ENCODE measurements around the gene NHLRC4. TPM values are rescaled to one million over a fixed set of nuclear protein-coding genes. Genes with fewer than 3 reads are reported as not detected.
A peak's percentile ranks its signal among the peaks of the same experiment; 100 is the strongest.

Gene NHLRC4
- total and polyA plus RNA-seq, 2 of the 8 experiments (the other 6 are each of a cell fraction or from before 2014, with no cell fraction given): 0.60 to 0.76 TPM

DNA sequence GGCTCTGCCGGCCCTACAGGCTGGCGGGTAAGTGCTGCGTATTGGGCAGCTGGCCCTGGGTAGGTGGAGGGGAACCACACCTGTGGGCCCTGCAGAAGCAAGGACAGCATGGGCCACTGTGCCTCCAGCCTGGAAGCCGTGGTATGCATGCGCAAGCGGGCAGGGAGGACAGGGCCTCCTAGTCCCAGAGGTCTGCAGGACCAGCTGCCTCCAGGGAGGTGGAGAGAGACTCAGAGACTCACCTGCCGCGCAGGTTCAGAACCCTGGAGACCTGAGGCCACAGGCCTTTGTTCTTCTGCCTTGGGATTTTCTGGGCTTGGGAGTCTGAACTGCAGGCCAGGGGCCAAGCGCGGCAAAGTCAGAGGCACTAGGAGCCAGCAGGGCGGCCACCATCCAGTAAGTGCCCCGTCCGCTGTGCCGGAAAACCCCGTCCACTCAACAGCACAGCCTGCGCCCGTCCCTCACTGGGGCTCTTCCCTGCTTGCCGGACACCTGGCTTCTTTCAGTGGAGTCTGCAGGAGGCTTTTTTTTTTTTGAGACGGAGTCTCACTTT, 14.2 kb downstream of the NHLRC4 start:
- Histone ChIP-seq H2BK120ac (replicated peaks; ENCODE audit: low read depth, low read length) (no peak overlapping the region), H3K9ac (replicated peaks in 1 of 4; ENCODE audit: extremely low read depth in 1 of 4, low read depth in 3 of 4, low read length in 3 of 4) (no peak overlapping the region), H3K27me3 (replicated peaks in 1 of 4; ENCODE audit: control insufficient read depth in 3 of 4, extremely low read depth in 1 of 4, insufficient read depth in 3 of 4, low read length in 3 of 4) (peaks cover 0 to 11% (median 6%) of the 10 kb centered on the region in 4 experiments; a peak in 5 of 7 replicates), H3K56ac (replicated peaks; ENCODE audit: insufficient read length, low read depth, low read length) (no peak overlapping the region), H3K4me3 (ENCODE audit: extremely low read depth in 1 of 4, insufficient read depth in 2 of 4, low read depth in 3 of 4, low read length in 4 of 4) (no peak overlapping the region), H2AK5ac (ENCODE audit: low read depth, low read length) (peak overlapping the region; percentile 21; the same call in 1 of the 2 replicates), H4K20me1 (replicated peaks in 1 of 2; ENCODE audit: control insufficient read depth in 1 of 2, insufficient read depth in 2 of 2, low read length in 2 of 2) (peaks cover 0 to 7% of the 10 kb centered on the region in 2 experiments), H4K8ac (ENCODE audit: extremely low read depth, insufficient read depth, low read length) (no peak overlapping the region), H2BK5ac (ENCODE audit: low read depth, low read length) (no peak overlapping the region), H2AFZ (ENCODE audit: low read length) (no peak overlapping the region), H2BK12ac (ENCODE audit: low read depth, low read length) (no peak overlapping the region), H3K27ac (ENCODE audit: low read depth, low read length) (no peak overlapping the region), H3K79me1 (ENCODE audit: low read depth, low read length) (no peaks in the 10 kb centered on the region), H3K36me3 (ENCODE audit: control insufficient read depth in 2 of 4, insufficient read depth in 4 of 4, low read length in 3 of 4) (peaks cover 0 to 2% (median 0%) of the 10 kb centered on the region in 4 experiments; a peak in 1 of 8 replicates), H3K18ac (ENCODE audit: extremely low read depth, low read length) (no peak overlapping the region), H3K9me3 (ENCODE audit: insufficient read depth in 2 of 2, low read depth in 1 of 2, low read length in 1 of 2) (no peaks in the 10 kb centered on the region), H3K14ac (ENCODE audit: insufficient read length) (no peak overlapping the region), H4K5ac (ENCODE audit: insufficient read length, low read depth, low read length) (no peak overlapping the region), H3K4me2 (ENCODE audit: insufficient read depth in 1 of 2, low read depth in 2 of 2, low read length in 2 of 2) (no peak overlapping the region), H2BK15ac (ENCODE audit: low read length) (no peak overlapping the region), H3K23ac (ENCODE audit: insufficient read length) (no peak overlapping the region), H3K4ac (replicated peaks; ENCODE audit: insufficient read length, low read depth, low read length) (peak overlapping the region; percentile 33), H3K23me2 (ENCODE audit: low read depth, low read length) (peaks cover 2% of the 10 kb centered on the region; the same call in 1 of the 2 replicates), H2BK20ac (ENCODE audit: low read length) (no peak overlapping the region), H3K79me2 (ENCODE audit: control insufficient read depth in 1 of 2, insufficient read depth in 2 of 2, low read length in 2 of 2) (no peaks in the 10 kb centered on the region), H4K91ac (replicated peaks; ENCODE audit: insufficient read length, low read length) (no peak overlapping the region), H3K4me1 (replicated peaks in 1 of 4; ENCODE audit: control insufficient read depth in 3 of 4, insufficient read depth in 4 of 4, low read length in 3 of 4) (peaks cover 0 to 22% (median 17%) of the 10 kb centered on the region in 4 experiments; a peak in 6 of 7 replicates)
- 95% methylated on average over 17 of the region's 19 CpGs; no CpG with 5 or more reads in 1 of the 2 experiments for WGBS, 2 experiments (ENCODE audit: extremely low coverage in 1 of 2, insufficient coverage in 1 of 2, insufficient read length in 1 of 2, insufficient replicate concordance in 2 of 2, low coverage in 1 of 2, low lambda C conversion rate in 2 of 2, missing lambda C conversion rate in 1 of 2)
- no peak for FAIRE-seq
- no peak for DNase-seq (ENCODE audit: low read depth in 1 of 2, low spot score in 2 of 2)
- POLR2A ChIA-PET (ENCODE audit: partially characterized antibody): interaction anchor here (1.2 to 7.9 kb wide), 6 partner anchors 8 to 211 kb away, joined by 3 to 58 read pairs (median 5); partner anchors contain the start of genes MRPL28, NHLRC4, PIGQ and WFIKKN1
- CTCF ChIA-PET (ENCODE audit: partially characterized antibody): interaction anchor here (0.6 to 5.4 kb wide), 15 partner anchors 10 to 304 kb away, joined by 3 to 35 read pairs (median 6); partner anchors contain the start of genes NHLRC4 and WDR90
- TF ChIP-seq TCF12 (IDR thresholded peaks at IDR 0.05; ENCODE audit: low read depth, low read length): no peak
- no peak for TF ChIP-seq POLR2A (IDR thresholded peaks at IDR 0.05; ENCODE audit: control extremely low read depth in 1 of 2, low read depth in 2 of 2, low read length in 2 of 2)
- TF ChIP-seq YY1 (IDR thresholded peaks at IDR 0.05; ENCODE audit: low read depth, low read length): no peak
- TF ChIP-seq KDM1A (IDR thresholded peaks at IDR 0.05; ENCODE audit: borderline replicate concordance, low read length): no peak
- TF ChIP-seq SAP30 (IDR thresholded peaks at IDR 0.05; ENCODE audit: insufficient read depth, insufficient replicate concordance, low read length): no peak
- no peak for TF ChIP-seq BRCA1 (IDR thresholded peaks at IDR 0.05; ENCODE audit: low read depth, low read length)
- no peak for TF ChIP-seq ZNF274 (IDR thresholded peaks at IDR 0.05; ENCODE audit: borderline replicate concordance, extremely low read depth, low read length)
- TF ChIP-seq, protein P1, sequence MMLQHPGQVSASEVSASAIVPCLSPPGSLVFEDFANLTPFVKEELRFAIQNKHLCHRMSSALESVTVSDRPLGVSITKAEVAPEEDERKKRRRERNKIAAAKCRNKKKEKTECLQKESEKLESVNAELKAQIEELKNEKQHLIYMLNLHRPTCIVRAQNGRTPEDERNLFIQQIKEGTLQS (IDR thresholded peaks at IDR 0.05; ENCODE audit: insufficient read depth, low read depth, low read length): no peak
- TF ChIP-seq TEAD4 (IDR thresholded peaks at IDR 0.05; ENCODE audit: low read depth, low read length): no peak
- TF ChIP-seq HDAC2 (IDR thresholded peaks at IDR 0.05; ENCODE audit: borderline replicate concordance in 1 of 2, low read depth in 2 of 2, low read length in 2 of 2): no peak
- TF ChIP-seq, protein P2, sequence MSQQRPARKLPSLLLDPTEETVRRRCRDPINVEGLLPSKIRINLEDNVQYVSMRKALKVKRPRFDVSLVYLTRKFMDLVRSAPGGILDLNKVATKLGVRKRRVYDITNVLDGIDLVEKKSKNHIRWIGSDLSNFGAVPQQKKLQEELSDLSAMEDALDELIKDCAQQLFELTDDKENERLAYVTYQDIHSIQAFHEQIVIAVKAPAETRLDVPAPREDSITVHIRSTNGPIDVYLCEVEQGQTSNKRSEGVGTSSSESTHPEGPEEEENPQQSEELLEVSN (IDR thresholded peaks at IDR 0.05): no peak
- no peak for TF ChIP-seq RFX5 (IDR thresholded peaks at IDR 0.05; ENCODE audit: borderline replicate concordance, low read depth, low read length)

Data from H1 (cell line).